Measurements from ENCODE around the gene TERF2IP. TPM values are rescaled to one million over a fixed set of nuclear protein-coding genes. Genes with fewer than 3 reads are reported as not detected.
A peak's percentile ranks its signal among the peaks of the same experiment; 100 is the strongest.

TERF2IP gene
- total and polyA plus RNA-seq, 2 donors (not counting 1 experiment from before 2014, with no cell fraction given) = 63.1 to 74.6 TPM

GRCh38 chr16:75624921-75625334 lies 22.6 kb upstream of the TERF2IP start:
- ChIA-PET POLR2A (no interaction called here), CTCF (no interaction called here)
- no peaks in the 10 kb centered on the region for H3K27me3 ChIP-seq (replicated peaks in 1 of 4; ENCODE audit: control extremely low read depth in 1 of 4, control insufficient read depth in 3 of 4, insufficient read depth in 4 of 4, low read length in 3 of 4)
- H3K4me3 Mint-ChIP-seq = peak overlapping the region; percentile 52
- WGBS (ENCODE audit: insufficient coverage) = 80% methylated on average over 3 of the region's 4 CpGs
- no peaks in the 10 kb centered on the region for H4K20me1 ChIP-seq (ENCODE audit: control insufficient read depth, insufficient read depth, low read length, poor library complexity, severe bottlenecking)
- H3K4me3 ChIP-seq (ENCODE audit: control extremely low read depth in 1 of 5, extremely low read depth in 1 of 5, insufficient read depth in 1 of 5, low read depth in 2 of 5, low read length in 4 of 5) = no peak overlapping the region
- no peak overlapping the region for H3K27ac Mint-ChIP-seq
- H3K4me2 ChIP-seq (replicated peaks; ENCODE audit: low read depth, low read length, poor library complexity, severe bottlenecking) = no peak overlapping the region
- H3K27me3 Mint-ChIP-seq = no peaks in the 10 kb centered on the region
- H3K9me3 ChIP-seq (ENCODE audit: control extremely low read depth in 1 of 3, control insufficient read depth in 2 of 3, insufficient read depth in 1 of 3, low read length in 2 of 3) = no peaks in the 10 kb centered on the region
- TF ChIP-seq CTCF (IDR thresholded peaks at IDR 0.05) = no peak
- DNase-seq (no peak), ATAC-seq (ENCODE audit: low read depth) (no peak)
- no peak overlapping the region for H3K9ac ChIP-seq (ENCODE audit: low read length)
- intact Hi-C loops (cut with micrococcal nuclease) = no loop called here
- H3K4me1 Mint-ChIP-seq = peaks cover 27% of the 10 kb centered on the region
- peaks cover 12 to 27% of the 10 kb centered on the region in 2 donors for H3K4me1 ChIP-seq (ENCODE audit: control insufficient read depth in 2 of 2, insufficient read depth in 2 of 2, low read length in 2 of 2)
- no peak overlapping the region for H3K27ac ChIP-seq (ENCODE audit: low read length in 2 of 2)
- no peak overlapping the region for H2AFZ ChIP-seq (ENCODE audit: insufficient read depth, low read depth, low read length, poor library complexity, severe bottlenecking)
- no peaks in the 10 kb centered on the region for H3K9me3 Mint-ChIP-seq (ENCODE audit: insufficient read depth)
- peaks cover 14% of the 10 kb centered on the region for H3K79me2 ChIP-seq (ENCODE audit: control insufficient read depth, insufficient read depth, low read length)
- peaks cover 2 to 44% of the 10 kb centered on the region in 2 experiments for H3K36me3 ChIP-seq (replicated peaks in 1 of 2; ENCODE audit: control extremely low read depth in 1 of 2, control insufficient read depth in 1 of 2, extremely low read depth in 1 of 2, insufficient read depth in 2 of 2, low read length in 1 of 2)

- DNase-seq = no peak
- no peaks in the 10 kb centered on the region for H3K27me3 Mint-ChIP-seq
- Histone ChIP-seq H4K20me1 (ENCODE audit: control insufficient read depth, insufficient read depth, low read length, poor library complexity, severe bottlenecking) (no peaks in the 10 kb centered on the region), H3K4me3 (ENCODE audit: control extremely low read depth in 1 of 5, extremely low read depth in 1 of 5, insufficient read depth in 1 of 5, low read depth in 2 of 5, low read length in 4 of 5) (no peak overlapping the region), H3K9me3 (ENCODE audit: control extremely low read depth in 1 of 3, control insufficient read depth in 2 of 3, insufficient read depth in 1 of 3, low read length in 2 of 3) (no peaks in the 10 kb centered on the region), H3K27me3 (replicated peaks in 1 of 4; ENCODE audit: control extremely low read depth in 1 of 4, control insufficient read depth in 3 of 4, insufficient read depth in 4 of 4, low read length in 3 of 4) (no peaks in the 10 kb centered on the region), H3K27ac (ENCODE audit: low read length in 2 of 2) (no peak overlapping the region), H3K9ac (ENCODE audit: low read length) (no peak overlapping the region), H2AFZ (ENCODE audit: insufficient read depth, low read depth, low read length, poor library complexity, severe bottlenecking) (no peak overlapping the region), H3K4me1 (ENCODE audit: control insufficient read depth in 2 of 2, insufficient read depth in 2 of 2, low read length in 2 of 2) (peaks cover 7 to 13% of the 10 kb centered on the region in 2 donors), H3K79me2 (ENCODE audit: control insufficient read depth, insufficient read depth, low read length) (peaks cover 4% of the 10 kb centered on the region), H3K36me3 (replicated peaks in 1 of 2; ENCODE audit: control extremely low read depth in 1 of 2, control insufficient read depth in 1 of 2, extremely low read depth in 1 of 2, insufficient read depth in 2 of 2, low read length in 1 of 2) (peaks cover 1 to 57% of the 10 kb centered on the region in 2 experiments), H3K4me2 (replicated peaks; ENCODE audit: low read depth, low read length, poor library complexity, severe bottlenecking) (no peak overlapping the region)
- TF ChIP-seq CTCF (IDR thresholded peaks at IDR 0.05) (no peak), EZH2 (IDR thresholded peaks at IDR 0.05; ENCODE audit: borderline replicate concordance, insufficient read depth, low read depth, low read length, poor library complexity, severe bottlenecking) (no peak)
- H3K4me1 Mint-ChIP-seq = peaks cover 14% of the 10 kb centered on the region
- H3K4me3 Mint-ChIP-seq = no peak overlapping the region
- WGBS (ENCODE audit: insufficient coverage) = 98% methylated on average over 4 of the region's 4 CpGs
- POLR2A ChIA-PET = interaction anchor here (0.6 kb wide), 1 partner anchor 492 kb away, joined by 3 read pairs; no protein-coding TSS in a partner anchor
- no peaks in the 10 kb centered on the region for H3K9me3 Mint-ChIP-seq (ENCODE audit: insufficient read depth)
- no peak overlapping the region for H3K27ac Mint-ChIP-seq
- intact Hi-C loops (cut with micrococcal nuclease) = no loop called here
- ATAC-seq (ENCODE audit: low read depth) = no peak
- CTCF ChIA-PET = no interaction called here
These were observed 20.8 kb upstream of the TERF2IP start for GRCh38 chr16:75626806-75627205.
